WTC11 (cell line): Measurements from ENCODE around the gene PGS1. TPM values are rescaled to one million over a fixed set of nuclear protein-coding genes. Genes with fewer than 3 reads are reported as not detected.

Source experiments
- ATAC-seq: fragments of 200-7000 bp; cut with Tn5 transposase; 2 replicates; pipeline ENCODE4 v1.10.0; 2021; ENCODE audit warnings: mild to moderate bottlenecking, moderate library complexity
- CTCF ChIA-PET: fragments of 300-600 bp; sonication (Branson Sonifier 250); formaldehyde crosslinking; loops from one replicate; lab custom pipeline; 2021; ENCODE audit warnings: antibody characterized with exemption; lab: Charles Lee
- POLR2A ChIA-PET: fragments of 350-600 bp; sonication (Branson Sonifier 250); formaldehyde crosslinking; loops from one replicate; lab custom pipeline; 2021; ENCODE audit warnings: antibody characterized with exemption; lab: Charles Lee
- DNase-seq: peaks from one replicate; pipeline ENCODE4 v3.0.0; 2021; ENCODE audit warnings: low spot score
- H3K27ac Mint-ChIP-seq: 2 replicates; pipeline ENCODE4 v1.8.0; 2021; ENCODE audit warnings: mixed read lengths
- H3K27me3 Mint-ChIP-seq: 2 replicates; pipeline ENCODE4 v1.8.0; 2021; ENCODE audit warnings: low read depth, mild to moderate bottlenecking, moderate library complexity, mixed read lengths
- H3K36me3 Mint-ChIP-seq: 2 replicates; pipeline ENCODE4 v1.8.0; 2021; ENCODE audit warnings: mixed read lengths
- H3K4me1 Mint-ChIP-seq: 2 replicates; pipeline ENCODE4 v1.8.0; 2022; ENCODE audit warnings: mixed read lengths
- H3K4me3 Mint-ChIP-seq: 2 replicates; pipeline ENCODE4 v1.8.0; 2021; ENCODE audit warnings: mild to moderate bottlenecking, moderate library complexity, mixed read lengths
- H3K9me3 Mint-ChIP-seq: 2 replicates; pipeline ENCODE4 v1.8.0; 2021; ENCODE audit warnings: mixed read lengths
- CBFB ChIP-seq: sonication (generic); formaldehyde crosslinking; IDR thresholded peaks from 2 replicates; pipeline ENCODE4 v1.8.1; 2022; ENCODE audit warnings: mild to moderate bottlenecking, low read depth, missing genetic modification reagents
- CREM ChIP-seq: sonication (generic); formaldehyde crosslinking; IDR thresholded peaks from 2 replicates; pipeline ENCODE4 v1.8.1; 2022; ENCODE audit warnings: mild to moderate bottlenecking, missing genetic modification reagents, moderate library complexity
- GTF2I ChIP-seq: fragments of 250-450 bp; sonication (Bioruptor Pico); conservative IDR thresholded peaks from 2 replicates; pipeline ENCODE4 v1.4.0; 2021; ENCODE audit warnings: mild to moderate bottlenecking
- KAT7 ChIP-seq: sonication (generic); formaldehyde crosslinking; IDR thresholded peaks from 2 replicates; pipeline ENCODE4 v1.8.1; 2023; ENCODE audit warnings: missing genetic modification reagents, mild to moderate bottlenecking, borderline replicate concordance
- NR2C2 ChIP-seq: sonication (generic); formaldehyde crosslinking; IDR thresholded peaks from 2 replicates; pipeline ENCODE4 v1.8.0; 2022; ENCODE audit warnings: mild to moderate bottlenecking, missing genetic modification reagents
- RELA ChIP-seq: sonication (generic); formaldehyde crosslinking; IDR thresholded peaks from 2 replicates; pipeline ENCODE4 v1.8.1; 2022; ENCODE audit warnings: missing genetic modification reagents, mild to moderate bottlenecking, borderline replicate concordance
- SOX15 ChIP-seq: fragments of 250-450 bp; sonication (Bioruptor Pico); IDR thresholded peaks from 2 replicates; pipeline ENCODE4 v1.9.0; 2021; ENCODE audit warnings: mild to moderate bottlenecking
- ZNF317 ChIP-seq: sonication (generic); formaldehyde crosslinking; IDR thresholded peaks from 2 replicates; pipeline ENCODE4 v1.8.1; 2023; ENCODE audit warnings: low read depth, mild to moderate bottlenecking, moderate library complexity, missing genetic modification reagents, borderline replicate concordance
- total RNA-seq: library from RNA; stranded (reverse); gene quantifications from 3 replicates; pipeline ENCODE4 v1.2.3, GENCODE V29; 2021
- TF ChIP-seq, protein P1 (sequence below): fragments of 250-450 bp; sonication (Bioruptor Pico); IDR thresholded peaks from 2 replicates; pipeline ENCODE4 v1.9.0; 2021; ENCODE audit warnings: moderate library complexity, mild to moderate bottlenecking, inconsistent platforms, borderline replicate concordance
- TF ChIP-seq, protein P2 (sequence below): sonication (generic); formaldehyde crosslinking; IDR thresholded peaks from 2 replicates; pipeline ENCODE4 v1.8.0; 2022; ENCODE audit warnings: mild to moderate bottlenecking, missing genetic modification reagents
- TF ChIP-seq, protein P3 (sequence below): fragments of 250-450 bp; sonication (Bioruptor Pico); IDR thresholded peaks from 2 replicates; pipeline ENCODE4 v2.1.2; 2022; ENCODE audit warnings: mild to moderate bottlenecking, moderate library complexity
- TF ChIP-seq, protein P4 (sequence below): sonication (generic); formaldehyde crosslinking; IDR thresholded peaks from 2 replicates; pipeline ENCODE4 v1.8.1; 2023; ENCODE audit warnings: mild to moderate bottlenecking, missing genetic modification reagents, borderline replicate concordance
- TF ChIP-seq, protein P5 (sequence below): sonication (generic); formaldehyde crosslinking; IDR thresholded peaks from 2 replicates; pipeline ENCODE4 v1.8.1; 2023; ENCODE audit warnings: mild to moderate bottlenecking, missing genetic modification reagents
- TF ChIP-seq, protein P6 (sequence below): fragments of 250-450 bp; sonication (Bioruptor Pico); IDR thresholded peaks from 2 replicates; pipeline ENCODE4 v1.8.0; 2021; ENCODE audit warnings: mild to moderate bottlenecking
- TF ChIP-seq, protein P7 (sequence below): sonication (generic); formaldehyde crosslinking; IDR thresholded peaks from 2 replicates; pipeline ENCODE4 v1.8.1; 2022; ENCODE audit warnings: missing genetic modification reagents, borderline replicate concordance
- TF ChIP-seq, protein P8 (sequence below): sonication (generic); formaldehyde crosslinking; conservative IDR thresholded peaks from 2 replicates; pipeline ENCODE4 v1.8.1; 2022; ENCODE audit warnings: mild to moderate bottlenecking, missing genetic modification reagents

Gene PGS1
- total RNA-seq, 1 experiment from 2014 or later: 51.4 TPM

DNA sequence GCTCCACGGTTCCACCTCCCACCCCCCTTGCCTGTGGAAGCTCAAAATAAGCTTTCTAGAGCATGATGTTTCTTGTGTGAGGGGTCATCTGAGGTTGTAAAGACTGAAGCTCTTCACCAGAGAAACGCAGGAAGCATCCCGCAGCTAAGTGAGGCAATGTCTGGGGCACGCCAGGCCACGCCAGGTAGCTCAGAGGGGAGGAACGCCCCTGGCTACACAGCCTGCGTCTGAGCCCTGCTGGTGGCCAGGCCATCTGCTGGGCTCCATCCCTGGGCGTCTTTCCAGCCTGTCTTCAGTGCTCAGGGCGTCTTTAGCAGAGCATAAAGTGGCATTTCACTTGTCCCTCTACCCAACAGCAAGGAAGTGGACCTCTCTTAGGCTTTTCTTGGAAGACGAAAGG is 33.8 kb upstream of the PGS1 start:
- no peaks in the 10 kb centered on the region for H3K36me3 Mint-ChIP-seq
- no peak for TF ChIP-seq SOX15 (CRISPR knock-in tag)
- TF ChIP-seq, protein P1, sequence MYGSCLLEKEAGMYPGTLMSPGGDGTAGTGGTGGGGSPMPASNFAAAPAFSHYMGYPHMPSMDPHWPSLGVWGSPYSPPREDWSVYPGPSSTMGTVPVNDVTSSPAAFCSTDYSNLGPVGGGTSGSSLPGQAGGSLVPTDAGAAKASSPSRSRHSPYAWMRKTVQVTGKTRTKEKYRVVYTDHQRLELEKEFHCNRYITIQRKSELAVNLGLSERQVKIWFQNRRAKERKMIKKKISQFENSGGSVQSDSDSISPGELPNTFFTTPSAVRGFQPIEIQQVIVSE (CRISPR knock-in tag): no peak
- TF ChIP-seq RELA: no peak
- TF ChIP-seq, protein P2, sequence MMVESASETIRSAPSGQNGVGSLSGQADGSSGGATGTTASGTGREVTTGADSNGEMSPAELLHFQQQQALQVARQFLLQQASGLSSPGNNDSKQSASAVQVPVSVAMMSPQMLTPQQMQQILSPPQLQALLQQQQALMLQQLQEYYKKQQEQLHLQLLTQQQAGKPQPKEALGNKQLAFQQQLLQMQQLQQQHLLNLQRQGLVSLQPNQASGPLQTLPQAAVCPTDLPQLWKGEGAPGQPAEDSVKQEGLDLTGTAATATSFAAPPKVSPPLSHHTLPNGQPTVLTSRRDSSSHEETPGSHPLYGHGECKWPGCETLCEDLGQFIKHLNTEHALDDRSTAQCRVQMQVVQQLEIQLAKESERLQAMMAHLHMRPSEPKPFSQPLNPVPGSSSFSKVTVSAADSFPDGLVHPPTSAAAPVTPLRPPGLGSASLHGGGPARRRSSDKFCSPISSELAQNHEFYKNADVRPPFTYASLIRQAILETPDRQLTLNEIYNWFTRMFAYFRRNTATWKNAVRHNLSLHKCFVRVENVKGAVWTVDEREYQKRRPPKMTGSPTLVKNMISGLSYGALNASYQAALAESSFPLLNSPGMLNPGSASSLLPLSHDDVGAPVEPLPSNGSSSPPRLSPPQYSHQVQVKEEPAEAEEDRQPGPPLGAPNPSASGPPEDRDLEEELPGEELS (CRISPR knock-in tag): no peak
- TF ChIP-seq, protein P3, sequence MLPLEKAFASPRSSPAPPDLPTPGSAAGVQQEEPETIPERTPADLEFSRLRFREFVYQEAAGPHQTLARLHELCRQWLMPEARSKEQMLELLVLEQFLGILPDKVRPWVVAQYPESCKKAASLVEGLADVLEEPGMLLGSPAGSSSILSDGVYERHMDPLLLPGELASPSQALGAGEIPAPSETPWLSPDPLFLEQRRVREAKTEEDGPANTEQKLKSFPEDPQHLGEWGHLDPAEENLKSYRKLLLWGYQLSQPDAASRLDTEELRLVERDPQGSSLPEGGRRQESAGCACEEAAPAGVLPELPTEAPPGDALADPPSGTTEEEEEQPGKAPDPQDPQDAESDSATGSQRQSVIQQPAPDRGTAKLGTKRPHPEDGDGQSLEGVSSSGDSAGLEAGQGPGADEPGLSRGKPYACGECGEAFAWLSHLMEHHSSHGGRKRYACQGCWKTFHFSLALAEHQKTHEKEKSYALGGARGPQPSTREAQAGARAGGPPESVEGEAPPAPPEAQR (CRISPR knock-in tag): no peak
- TF ChIP-seq GTF2I (CRISPR knock-in tag): no peak
- TF ChIP-seq, protein P4, sequence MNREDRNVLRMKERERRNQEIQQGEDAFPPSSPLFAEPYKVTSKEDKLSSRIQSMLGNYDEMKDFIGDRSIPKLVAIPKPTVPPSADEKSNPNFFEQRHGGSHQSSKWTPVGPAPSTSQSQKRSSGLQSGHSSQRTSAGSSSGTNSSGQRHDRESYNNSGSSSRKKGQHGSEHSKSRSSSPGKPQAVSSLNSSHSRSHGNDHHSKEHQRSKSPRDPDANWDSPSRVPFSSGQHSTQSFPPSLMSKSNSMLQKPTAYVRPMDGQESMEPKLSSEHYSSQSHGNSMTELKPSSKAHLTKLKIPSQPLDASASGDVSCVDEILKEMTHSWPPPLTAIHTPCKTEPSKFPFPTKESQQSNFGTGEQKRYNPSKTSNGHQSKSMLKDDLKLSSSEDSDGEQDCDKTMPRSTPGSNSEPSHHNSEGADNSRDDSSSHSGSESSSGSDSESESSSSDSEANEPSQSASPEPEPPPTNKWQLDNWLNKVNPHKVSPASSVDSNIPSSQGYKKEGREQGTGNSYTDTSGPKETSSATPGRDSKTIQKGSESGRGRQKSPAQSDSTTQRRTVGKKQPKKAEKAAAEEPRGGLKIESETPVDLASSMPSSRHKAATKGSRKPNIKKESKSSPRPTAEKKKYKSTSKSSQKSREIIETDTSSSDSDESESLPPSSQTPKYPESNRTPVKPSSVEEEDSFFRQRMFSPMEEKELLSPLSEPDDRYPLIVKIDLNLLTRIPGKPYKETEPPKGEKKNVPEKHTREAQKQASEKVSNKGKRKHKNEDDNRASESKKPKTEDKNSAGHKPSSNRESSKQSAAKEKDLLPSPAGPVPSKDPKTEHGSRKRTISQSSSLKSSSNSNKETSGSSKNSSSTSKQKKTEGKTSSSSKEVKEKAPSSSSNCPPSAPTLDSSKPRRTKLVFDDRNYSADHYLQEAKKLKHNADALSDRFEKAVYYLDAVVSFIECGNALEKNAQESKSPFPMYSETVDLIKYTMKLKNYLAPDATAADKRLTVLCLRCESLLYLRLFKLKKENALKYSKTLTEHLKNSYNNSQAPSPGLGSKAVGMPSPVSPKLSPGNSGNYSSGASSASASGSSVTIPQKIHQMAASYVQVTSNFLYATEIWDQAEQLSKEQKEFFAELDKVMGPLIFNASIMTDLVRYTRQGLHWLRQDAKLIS (CRISPR knock-in tag): no peak
- peaks cover 19% of the 10 kb centered on the region for H3K27me3 Mint-ChIP-seq
- DNase-seq: no peak
- ChIA-PET POLR2A (interaction anchor here (0.7 kb wide), 1 partner anchor 33 kb away, joined by 6 read pairs; no protein-coding TSS in a partner anchor), CTCF (interaction anchor here (0.8 to 5.4 kb wide), 13 partner anchors 11 to 260 kb away, joined by 3 to 39 read pairs (median 5); partner anchors contain the start of gene SOCS3)
- no peak overlapping the region for H3K27ac Mint-ChIP-seq
- no peaks in the 10 kb centered on the region for H3K9me3 Mint-ChIP-seq
- peaks cover 21% of the 10 kb centered on the region for H3K4me1 Mint-ChIP-seq
- no peak for ATAC-seq
- no peak overlapping the region for H3K4me3 Mint-ChIP-seq

DNA sequence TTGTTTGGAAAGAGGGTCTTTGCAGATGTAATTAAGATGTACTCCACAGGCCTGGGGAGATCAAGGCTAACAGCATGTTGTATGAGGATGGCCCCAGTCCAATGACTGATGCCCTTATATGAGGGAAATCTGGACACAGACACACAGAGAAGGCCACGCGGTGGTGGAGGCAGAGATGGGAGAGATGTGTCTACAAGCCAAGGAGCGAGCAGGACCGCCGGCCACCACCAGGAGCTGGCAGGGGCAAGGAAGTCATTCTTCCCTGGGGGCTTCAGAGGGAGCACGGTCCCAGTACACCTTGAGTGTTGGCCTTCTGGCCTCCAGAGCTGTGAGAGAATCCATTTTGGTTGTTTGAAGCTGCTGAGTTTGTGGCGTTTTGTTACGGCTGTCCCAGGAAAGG is 33.3 kb upstream of the PGS1 start:
- POLR2A ChIA-PET: no interaction called here

DNA sequence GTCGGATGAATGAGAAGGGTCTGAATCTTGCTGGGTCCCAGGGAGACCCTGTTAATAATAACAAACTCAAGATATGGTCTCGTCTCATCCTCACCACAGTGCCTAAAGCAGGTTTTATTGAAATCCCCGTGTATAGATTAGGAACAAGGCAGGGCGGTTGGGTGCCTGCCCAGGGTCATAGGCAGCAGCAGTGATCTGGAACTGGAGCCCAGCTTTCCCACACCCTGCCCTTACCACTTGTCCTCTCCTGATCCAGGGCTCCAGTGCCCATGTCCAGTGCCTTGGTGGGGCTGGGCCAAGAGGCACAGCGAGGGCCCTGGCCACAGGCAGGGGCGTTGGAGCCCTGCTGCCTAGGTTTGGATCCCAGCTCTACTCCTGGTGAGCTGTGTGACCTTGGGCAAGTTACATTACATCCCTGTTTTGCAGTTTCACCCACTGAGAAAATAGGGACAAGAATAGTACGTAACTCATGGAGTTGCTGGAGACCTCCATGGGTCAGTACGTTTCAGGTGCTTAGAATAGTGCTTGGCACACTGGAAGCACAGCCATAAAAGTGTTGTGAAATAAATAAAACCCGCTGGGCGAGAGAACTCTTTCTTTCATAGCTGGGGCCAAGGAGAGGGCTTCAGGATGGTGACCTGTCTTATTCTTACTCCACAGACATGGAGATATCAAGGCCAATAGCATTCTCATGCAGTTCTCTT is 32.5 kb upstream of the PGS1 start:
- Mint-ChIP-seq H3K27me3 (peaks cover 10% of the 10 kb centered on the region), H3K9me3 (no peaks in the 10 kb centered on the region), H3K27ac (no peak overlapping the region), H3K4me3 (no peak overlapping the region), H3K4me1 (peaks cover 25% of the 10 kb centered on the region), H3K36me3 (no peaks in the 10 kb centered on the region)
- ChIA-PET CTCF (interaction anchor here (0.7 to 5.4 kb wide), 6 partner anchors 10 to 33 kb away, joined by 3 to 39 read pairs (median 10); partner anchors contain the start of gene SOCS3), POLR2A (no interaction called here)
- ATAC-seq: no peak
- DNase-seq: no peak
- TF ChIP-seq, protein P5, sequence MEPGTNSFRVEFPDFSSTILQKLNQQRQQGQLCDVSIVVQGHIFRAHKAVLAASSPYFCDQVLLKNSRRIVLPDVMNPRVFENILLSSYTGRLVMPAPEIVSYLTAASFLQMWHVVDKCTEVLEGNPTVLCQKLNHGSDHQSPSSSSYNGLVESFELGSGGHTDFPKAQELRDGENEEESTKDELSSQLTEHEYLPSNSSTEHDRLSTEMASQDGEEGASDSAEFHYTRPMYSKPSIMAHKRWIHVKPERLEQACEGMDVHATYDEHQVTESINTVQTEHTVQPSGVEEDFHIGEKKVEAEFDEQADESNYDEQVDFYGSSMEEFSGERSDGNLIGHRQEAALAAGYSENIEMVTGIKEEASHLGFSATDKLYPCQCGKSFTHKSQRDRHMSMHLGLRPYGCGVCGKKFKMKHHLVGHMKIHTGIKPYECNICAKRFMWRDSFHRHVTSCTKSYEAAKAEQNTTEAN: no peak
- TF ChIP-seq, protein P3 (CRISPR knock-in tag): no peak
- TF ChIP-seq, protein P6, sequence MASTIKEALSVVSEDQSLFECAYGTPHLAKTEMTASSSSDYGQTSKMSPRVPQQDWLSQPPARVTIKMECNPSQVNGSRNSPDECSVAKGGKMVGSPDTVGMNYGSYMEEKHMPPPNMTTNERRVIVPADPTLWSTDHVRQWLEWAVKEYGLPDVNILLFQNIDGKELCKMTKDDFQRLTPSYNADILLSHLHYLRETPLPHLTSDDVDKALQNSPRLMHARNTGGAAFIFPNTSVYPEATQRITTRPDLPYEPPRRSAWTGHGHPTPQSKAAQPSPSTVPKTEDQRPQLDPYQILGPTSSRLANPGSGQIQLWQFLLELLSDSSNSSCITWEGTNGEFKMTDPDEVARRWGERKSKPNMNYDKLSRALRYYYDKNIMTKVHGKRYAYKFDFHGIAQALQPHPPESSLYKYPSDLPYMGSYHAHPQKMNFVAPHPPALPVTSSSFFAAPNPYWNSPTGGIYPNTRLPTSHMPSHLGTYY: no peak
- TF ChIP-seq CBFB (CRISPR knock-in tag): no peak
- TF ChIP-seq, protein P7, sequence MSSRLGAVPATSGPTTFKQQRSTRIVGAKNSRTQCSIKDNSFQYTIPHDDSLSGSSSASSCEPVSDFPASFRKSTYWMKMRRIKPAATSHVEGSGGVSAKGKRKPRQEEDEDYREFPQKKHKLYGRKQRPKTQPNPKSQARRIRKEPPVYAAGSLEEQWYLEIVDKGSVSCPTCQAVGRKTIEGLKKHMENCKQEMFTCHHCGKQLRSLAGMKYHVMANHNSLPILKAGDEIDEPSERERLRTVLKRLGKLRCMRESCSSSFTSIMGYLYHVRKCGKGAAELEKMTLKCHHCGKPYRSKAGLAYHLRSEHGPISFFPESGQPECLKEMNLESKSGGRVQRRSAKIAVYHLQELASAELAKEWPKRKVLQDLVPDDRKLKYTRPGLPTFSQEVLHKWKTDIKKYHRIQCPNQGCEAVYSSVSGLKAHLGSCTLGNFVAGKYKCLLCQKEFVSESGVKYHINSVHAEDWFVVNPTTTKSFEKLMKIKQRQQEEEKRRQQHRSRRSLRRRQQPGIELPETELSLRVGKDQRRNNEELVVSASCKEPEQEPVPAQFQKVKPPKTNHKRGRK (CRISPR knock-in tag): no peak
- no peak for TF ChIP-seq NR2C2
- TF ChIP-seq KAT7: no peak

More for the DNA sequence above, 33.3 kb upstream of the PGS1 start:
- Mint-ChIP-seq H3K27ac (no peak overlapping the region), H3K27me3 (peaks cover 18% of the 10 kb centered on the region), H3K4me3 (no peak overlapping the region), H3K9me3 (no peaks in the 10 kb centered on the region), H3K36me3 (no peaks in the 10 kb centered on the region), H3K4me1 (peaks cover 23% of the 10 kb centered on the region)
- TF ChIP-seq ZNF317 (CRISPR knock-in tag) (no peak), CREM (CRISPR knock-in tag) (no peak)
- TF ChIP-seq, protein P8, sequence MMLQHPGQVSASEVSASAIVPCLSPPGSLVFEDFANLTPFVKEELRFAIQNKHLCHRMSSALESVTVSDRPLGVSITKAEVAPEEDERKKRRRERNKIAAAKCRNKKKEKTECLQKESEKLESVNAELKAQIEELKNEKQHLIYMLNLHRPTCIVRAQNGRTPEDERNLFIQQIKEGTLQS (CRISPR knock-in tag): no peak
- DNase-seq: no peak
- no peak for ATAC-seq
- CTCF ChIA-PET: interaction anchor here (0.7 to 5.4 kb wide), 9 partner anchors 11 to 106 kb away, joined by 3 to 39 read pairs (median 5); partner anchors contain the start of gene SOCS3
